ENCODE data around the gene NINJ1.

GRCh38 chr9:93130861-93131481 is 3.1 kb downstream of the NINJ1 start:
- TF ChIP-seq ZNF274 (IDR thresholded peaks at IDR 0.05; ENCODE audit: low read depth, low read length) (no peak), YY1 (IDR thresholded peaks at IDR 0.05; ENCODE audit: insufficient read depth, insufficient read length) (no peak), SUZ12 (IDR thresholded peaks at IDR 0.05; ENCODE audit: extremely low read depth, insufficient read depth, insufficient read length) (no peak)
